Upper lobe of left lung (tissue), 4 donors: Measurements from ENCODE around the gene TRIOBP.

Experiments
- EP300 ChIP-seq, 4 donors: sonication (generic); formaldehyde crosslinking; IDR thresholded peaks; one replicate each; pipeline ENCODE4 v1.5.1; 2017; ENCODE audit warnings: antibody characterized with exemption in 4 of 4, control low read depth in 2 of 4
- POLR2AphosphoS5 ChIP-seq, 2 donors: sonication (generic); formaldehyde crosslinking; IDR thresholded peaks; one replicate each; pipeline ENCODE4 v1.5.1; 2017; ENCODE audit warnings: antibody characterized with exemption in 2 of 2

GRCh38 chr22:37818409-37819104 lies 121.7 kb downstream of the TRIOBP start:
- TF ChIP-seq POLR2AphosphoS5 (IDR thresholded peaks at IDR 0.05) (no peak), EP300 (IDR thresholded peaks at IDR 0.05) (no peak)
